GM19240 (cell line): ENCODE results near the gene ATP2B2.

Experiments
- DNase-seq: peaks from one replicate; pipeline ENCODE4 v3.0.0; 2011; ENCODE audit warnings: low spot score; ENCODE audit not compliant: insufficient read length

Gene ATP2B2

DNA sequence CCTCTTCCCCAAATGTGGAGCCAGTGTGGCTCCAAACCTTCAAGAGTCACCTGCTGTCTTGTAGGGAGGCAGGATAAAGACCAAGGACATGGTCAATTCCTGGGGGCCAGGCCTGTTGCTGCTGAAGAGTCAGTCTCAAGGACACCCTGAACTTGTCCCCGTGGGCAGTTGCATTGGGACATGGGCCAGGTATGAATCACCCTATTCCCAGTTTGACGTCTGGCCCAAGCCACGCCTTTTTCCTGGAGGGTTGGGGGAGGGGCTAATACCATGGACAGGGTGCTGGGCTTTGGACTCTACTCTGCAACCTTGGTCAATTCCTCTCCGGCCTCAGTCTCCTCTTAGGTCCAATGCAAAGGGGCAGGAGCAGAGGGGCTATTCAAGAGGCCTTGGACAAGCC is 10.4 kb downstream of the ATP2B2 start:
- DNase-seq = no peak

- DNase-seq = no peak
Observed at GRCh38 chr3:10494180-10494579, 11.2 kb downstream of the ATP2B2 start.

DNA sequence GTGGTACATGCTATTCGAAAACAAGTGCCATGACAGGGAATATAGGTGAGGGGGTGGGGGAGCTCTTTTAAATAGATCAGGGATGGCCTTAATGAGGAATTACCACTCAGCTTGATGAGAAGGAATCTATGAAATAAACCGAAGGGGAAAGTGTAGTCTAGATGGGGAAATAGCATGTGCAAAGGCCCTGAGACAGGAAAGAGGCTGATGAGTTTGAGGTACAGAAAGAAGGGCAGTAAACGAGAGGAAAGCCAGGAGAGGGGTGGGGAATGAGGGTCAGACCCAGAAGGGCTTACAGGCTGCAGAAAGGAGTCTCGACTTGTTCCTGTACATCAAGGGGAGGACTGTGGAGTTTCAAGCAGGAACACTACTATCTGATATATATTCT is 12.2 kb downstream of the ATP2B2 start:
- DNase-seq = no peak

DNA sequence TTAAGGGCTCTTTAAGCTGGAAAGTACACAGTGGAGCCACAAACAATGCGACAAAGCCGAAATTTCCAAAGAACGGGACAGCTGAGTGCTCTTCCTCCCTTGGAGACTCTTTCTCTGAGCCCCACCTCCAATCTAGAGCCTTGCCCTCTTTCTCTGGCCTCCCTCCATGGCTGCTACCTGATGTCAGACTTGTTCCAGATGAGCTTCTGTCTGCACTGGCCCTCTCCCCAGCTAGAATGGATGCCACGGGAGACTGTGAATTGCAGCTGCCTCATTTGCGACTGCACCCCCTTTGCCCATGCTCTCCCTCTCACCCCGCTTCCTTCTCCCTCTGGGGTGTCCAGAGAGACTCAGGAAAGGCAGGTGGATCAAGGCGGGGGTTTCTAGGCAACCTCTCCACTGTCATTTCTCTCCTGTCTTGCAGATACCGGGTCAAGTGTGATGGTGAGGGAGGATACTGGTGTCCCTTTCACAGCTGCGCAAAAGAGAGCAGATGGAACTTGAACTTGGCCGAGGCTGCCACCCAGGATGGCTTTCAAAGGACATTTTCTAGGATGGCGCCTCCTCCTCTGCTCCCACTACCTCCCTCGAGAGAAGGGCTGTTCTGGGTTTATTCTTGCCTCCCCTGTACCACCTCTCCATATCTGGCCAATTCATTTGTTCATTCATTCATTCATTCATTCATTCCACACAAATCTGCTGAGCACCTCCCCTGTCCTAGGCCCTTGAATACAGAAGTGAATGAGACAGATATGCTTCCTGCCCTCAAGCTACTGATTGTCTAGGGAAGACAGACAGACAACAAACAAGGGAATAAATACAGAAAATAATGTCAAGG is 12.8 kb downstream of the ATP2B2 start:
- DNase-seq = no peak

DNA sequence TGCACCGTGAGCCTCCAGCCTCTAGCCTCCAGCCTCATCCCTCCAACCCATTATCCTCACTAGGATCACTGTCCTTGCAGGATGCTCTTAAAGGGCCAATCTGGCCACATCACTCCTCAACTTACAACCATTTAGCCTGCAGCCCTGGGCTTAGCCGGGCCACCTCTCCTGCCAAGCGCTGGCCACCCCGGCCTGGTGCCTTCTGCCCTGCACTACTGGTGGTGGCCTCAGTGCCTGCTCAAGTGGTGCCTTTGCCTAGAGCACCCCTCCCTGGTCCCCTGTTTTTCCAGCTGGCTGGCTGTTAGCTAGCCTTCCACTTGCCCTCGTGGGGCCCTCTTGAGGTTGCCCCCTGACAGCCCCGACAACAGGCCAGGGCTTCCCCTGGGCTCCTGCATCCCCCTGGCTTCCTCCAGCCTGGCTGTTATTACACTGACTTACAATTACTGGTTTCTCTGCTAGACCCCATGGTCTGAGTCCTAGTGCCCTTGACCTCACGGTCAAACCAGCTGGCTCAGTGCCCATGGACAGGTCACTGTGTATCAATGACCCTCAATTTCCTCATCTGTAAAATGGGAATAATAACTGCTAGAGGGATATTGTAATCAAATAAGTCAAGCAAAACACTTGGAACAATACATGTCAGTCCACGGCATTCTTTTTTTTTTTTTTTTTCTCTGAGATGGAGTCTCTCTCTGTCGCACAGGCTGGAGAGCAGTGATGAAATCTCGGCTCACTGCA is 15.5 kb downstream of the ATP2B2 start:
- DNase-seq = no peak

DNA sequence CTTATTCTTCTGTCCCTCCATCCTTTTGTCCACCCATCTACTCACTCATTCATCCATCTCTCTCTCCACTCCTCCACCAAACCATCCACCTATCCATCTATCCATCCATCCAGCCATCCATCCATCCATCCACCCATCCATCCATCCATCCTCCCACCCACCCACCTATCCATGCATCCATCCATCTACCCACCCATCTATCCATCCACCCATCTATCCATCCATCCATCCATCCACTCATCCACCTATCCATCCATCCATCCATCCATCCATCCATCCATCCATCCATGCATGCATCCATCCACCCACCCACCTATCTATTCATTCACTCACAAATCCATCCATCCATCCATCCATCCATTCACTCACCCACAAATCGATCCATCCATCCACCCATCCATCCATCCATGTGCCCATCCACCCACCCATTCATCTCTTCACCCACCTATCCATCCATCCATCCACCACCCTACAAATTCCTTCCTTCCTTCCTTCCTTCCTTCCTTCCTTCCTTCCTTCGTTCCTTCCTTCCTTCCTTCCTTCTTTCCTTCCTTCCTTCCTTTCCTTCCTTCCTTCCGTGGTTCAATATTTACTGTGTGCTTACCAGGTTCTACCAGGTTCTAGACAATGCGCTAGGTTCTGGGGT is 17.3 kb downstream of the ATP2B2 start:
- no peak for DNase-seq

GRCh38 chr3:10485806-10486205 is 19.6 kb downstream of the ATP2B2 start:
- no peak for DNase-seq

DNA sequence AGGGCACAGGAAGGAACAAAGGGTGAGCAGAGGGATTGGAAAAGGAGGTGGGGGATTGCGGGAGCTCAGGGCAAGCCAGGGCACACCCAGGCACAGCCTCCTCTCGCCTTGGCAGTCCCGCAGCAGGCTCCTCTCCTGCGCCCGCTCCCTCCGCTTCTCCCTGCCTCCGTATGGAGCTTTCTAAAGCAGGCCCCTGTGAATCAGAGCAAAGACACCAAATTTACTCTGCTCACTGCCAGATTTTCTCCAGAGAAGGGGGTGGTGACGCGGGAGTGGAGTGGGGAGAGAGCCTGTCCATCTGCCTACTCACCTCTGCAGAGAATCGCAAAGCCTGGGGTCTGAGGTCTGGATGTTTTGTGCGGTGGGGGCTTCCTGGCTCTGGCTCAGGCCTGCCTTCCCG is 20.0 kb downstream of the ATP2B2 start:
- DNase-seq = no peak

- no peak for DNase-seq
Observed at GRCh38 chr3:10484709-10485108, 20.7 kb downstream of the ATP2B2 start.

GRCh38 chr3:10483686-10484345 is 21.6 kb downstream of the ATP2B2 start:
- no peak for DNase-seq

- DNase-seq = no peak
Observed at GRCh38 chr3:10483364-10483675, 22.1 kb downstream of the ATP2B2 start.

- no peak for DNase-seq
Observed at GRCh38 chr3:10482631-10483363, 22.6 kb downstream of the ATP2B2 start.

GRCh38 chr3:10480871-10481378 is 24.5 kb downstream of the ATP2B2 start:
- DNase-seq = no peak

DNA sequence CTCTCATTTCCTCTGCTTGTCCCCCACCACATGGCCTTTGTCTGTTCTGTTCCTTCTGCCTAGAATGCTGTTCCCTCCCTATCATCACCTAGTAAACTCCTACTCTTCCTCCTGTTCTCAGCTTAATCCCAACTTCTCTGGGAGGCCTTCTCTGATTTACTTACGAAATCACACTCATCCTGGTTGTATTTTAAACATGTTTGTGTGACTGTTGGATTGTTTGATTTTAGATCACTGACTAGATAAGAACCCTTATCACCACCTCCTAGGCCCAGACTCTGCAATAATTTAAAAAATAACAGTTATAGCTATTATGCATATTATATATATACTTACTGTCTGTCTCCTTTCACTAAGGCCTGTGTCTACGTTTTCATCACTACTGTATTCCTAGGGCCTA is 26.1 kb downstream of the ATP2B2 start:
- DNase-seq = no peak

DNA sequence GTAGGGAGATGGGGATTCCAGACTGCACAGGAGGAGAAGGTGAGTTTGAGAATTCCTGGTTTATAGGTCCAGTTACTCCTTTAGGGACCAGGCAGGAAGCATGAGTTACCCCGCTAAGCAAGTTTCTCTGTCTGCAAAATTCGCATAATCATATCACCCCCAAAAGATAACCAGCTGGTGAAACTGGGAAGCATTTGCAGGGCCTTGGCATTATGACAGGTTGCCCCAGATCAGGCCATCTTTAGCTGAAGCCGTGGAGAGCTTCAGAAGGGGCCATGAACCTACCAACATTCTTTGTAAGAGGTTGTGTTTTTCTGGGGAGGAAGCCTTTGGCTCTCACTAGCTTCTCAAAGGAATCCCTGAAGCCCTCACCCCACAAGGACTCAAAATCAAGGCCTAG is 29.4 kb downstream of the ATP2B2 start:
- DNase-seq = no peak

DNA sequence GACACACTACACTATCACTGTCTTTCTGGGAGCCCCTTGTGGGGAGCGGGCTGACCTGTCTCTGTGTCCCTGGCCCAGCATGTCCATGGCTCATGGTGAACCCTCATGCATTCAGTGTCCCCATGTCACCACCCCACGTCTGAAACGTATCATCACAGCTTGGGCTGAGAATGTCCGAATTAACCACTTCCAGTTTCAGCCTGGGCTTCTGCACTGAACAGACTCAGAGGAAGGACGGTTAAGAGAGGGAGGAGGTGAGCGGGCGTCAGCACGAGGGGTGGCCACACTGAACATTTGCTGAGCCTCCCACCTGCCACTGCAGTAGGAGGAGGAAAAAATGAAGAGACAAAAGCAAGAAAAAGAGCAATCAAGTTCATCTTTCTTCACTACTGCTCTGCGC is 30.5 kb downstream of the ATP2B2 start:
- DNase-seq = no peak

DNA sequence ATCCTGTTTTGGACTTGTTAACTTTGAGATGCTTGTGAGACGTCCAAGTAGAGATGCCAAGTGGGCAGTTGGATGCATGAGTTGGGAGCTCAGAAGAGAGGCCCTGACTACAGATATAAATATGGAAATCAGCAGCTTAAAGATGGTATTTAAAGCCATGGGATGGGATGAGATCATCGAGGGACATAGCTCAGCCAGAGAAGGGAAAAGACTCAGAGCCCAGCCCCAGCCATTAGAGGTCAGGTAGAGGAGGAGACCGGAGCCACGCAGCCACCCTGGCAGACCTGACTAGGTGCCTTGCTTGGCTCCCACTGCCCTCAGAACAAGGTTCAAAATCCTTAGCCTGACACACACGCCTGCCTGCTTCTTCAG is 31.1 kb downstream of the ATP2B2 start:
- no peak for DNase-seq

DNA sequence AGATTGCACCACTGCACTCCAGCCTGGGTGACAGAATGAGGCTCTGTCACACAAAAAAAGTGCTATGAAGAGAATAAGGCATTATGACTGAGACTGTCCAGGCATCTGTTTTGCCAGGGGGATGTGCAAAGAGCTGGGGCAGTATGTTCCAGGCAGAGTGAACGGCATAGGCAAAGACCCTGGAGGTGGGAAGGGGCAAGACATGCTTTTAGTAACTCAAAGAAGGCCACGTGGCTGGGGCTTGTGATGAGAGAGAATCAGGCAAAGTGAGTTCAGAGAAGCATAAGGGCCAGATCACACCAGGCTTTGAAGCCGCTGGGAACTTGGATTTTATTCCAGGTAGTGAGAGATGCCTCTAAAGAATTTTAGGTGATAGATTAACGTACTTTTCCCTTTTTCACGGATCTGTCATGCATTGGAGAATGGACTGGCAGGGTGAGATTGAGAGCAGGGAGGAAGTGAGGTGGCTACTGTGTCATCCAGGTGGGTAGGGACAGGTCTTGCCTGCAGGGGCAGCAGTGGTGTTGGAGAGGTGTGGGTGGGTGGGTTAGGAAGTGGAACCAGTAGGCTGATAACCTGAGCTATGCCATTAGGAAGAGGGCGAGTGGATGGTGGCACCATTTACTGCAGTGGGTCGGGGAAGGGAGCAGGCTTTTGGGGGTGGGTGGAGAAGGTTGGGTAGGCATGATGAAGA is 31.7 kb downstream of the ATP2B2 start:
- DNase-seq = no peak

GRCh38 chr3:10472877-10473440 is 32.4 kb downstream of the ATP2B2 start:
- DNase-seq = no peak

GRCh38 chr3:10471054-10471688 is 34.2 kb downstream of the ATP2B2 start:
- DNase-seq = no peak
